SK-N-SH (cell line): ENCODE data around the gene DDX28. TPM values are rescaled to one million over a fixed set of nuclear protein-coding genes. Genes with fewer than 3 reads are reported as not detected.

Experiments
- CTCF ChIA-PET: fragments of 300-600, 350-600 bp; formaldehyde crosslinking; extraction: SDS; loops from one replicate; lab custom pipeline; 2021; lab: Yijun Ruan, JAX
- POLR2A ChIA-PET: fragments of 350-600 bp; sonication (Branson Sonifier 250); formaldehyde crosslinking; extraction: SDS; loops from one replicate; lab custom pipeline; 2020; ENCODE audit warnings: antibody characterized with exemption, inconsistent platforms; lab: Yijun Ruan, JAX
- DNase-seq: peaks from one replicate; pipeline ENCODE4 v3.0.0; 2012
- H2AFZ ChIP-seq: fragments of 200-600 bp; sonication (generic); 2 replicates; pipeline ENCODE4 v1.8.1; 2016; ENCODE audit warnings: antibody characterized with exemption, mild to moderate bottlenecking, low read depth
- H3F3A ChIP-seq: fragments of 200-600 bp; sonication (generic); replicated peaks from 2 replicates; pipeline ENCODE3; 2016; ENCODE audit warnings: antibody characterized with exemption, mild to moderate bottlenecking; ENCODE audit not compliant: insufficient read depth
- H3K27ac ChIP-seq, 2 experiments: fragments of 200-500 bp in 1 of 2; fragments of 200-600 bp in 1 of 2; sonication (Bioruptor generic) in 1 of 2; sonication (generic), shearing (Covaris generic) in 1 of 2; 2 replicates each; pipeline versions ENCODE4 v1.5.1 to v1.6.1; 2014 to 2016; ENCODE audit warnings: low read depth in 2 of 2, inconsistent platforms in 1 of 2, low read length in 1 of 2, mild to moderate bottlenecking in 1 of 2, mixed read lengths in 1 of 2
- H3K27me3 ChIP-seq: fragments of 200-600 bp; sonication (generic), shearing (Covaris generic); 2 replicates; pipeline ENCODE4 v1.6.1; 2016; ENCODE audit warnings: mixed run types; ENCODE audit not compliant: insufficient read depth
- H3K36me3 ChIP-seq, 2 experiments: fragments of 200-500 bp in 1 of 2; fragments of 200-600 bp in 1 of 2; sonication (Bioruptor generic) in 1 of 2; sonication (generic) in 1 of 2; replicated peaks in 1 of 2; 2 replicates each; pipeline versions ENCODE3 to v1.5.1; 2014 to 2016; ENCODE audit warnings: low read length in 1 of 2, mild to moderate bottlenecking in 1 of 2; ENCODE audit not compliant: insufficient read depth in 2 of 2, control insufficient read depth in 1 of 2
- H3K4me1 ChIP-seq, 2 experiments: fragments of 200-500 bp in 1 of 2; fragments of 200-600 bp in 1 of 2; sonication (Bioruptor generic) in 1 of 2; sonication (generic), shearing (Covaris generic) in 1 of 2; 2 replicates each; pipeline versions ENCODE4 v1.5.1 to v1.6.1; 2014 to 2016; ENCODE audit warnings: low read depth in 1 of 2, low read length in 1 of 2, mixed run types in 1 of 2; ENCODE audit not compliant: insufficient read depth in 2 of 2, control insufficient read depth in 1 of 2
- H3K4me2 ChIP-seq: fragments of 200-600 bp; sonication (generic), shearing (Covaris generic); 2 replicates; pipeline ENCODE4 v1.6.1; 2017; ENCODE audit warnings: mixed run types
- H3K4me3 ChIP-seq, 2 experiments: fragments of 200-500 bp in 1 of 2; fragments of 200-600 bp in 1 of 2; sonication (Bioruptor generic) in 1 of 2; sonication (generic), shearing (Covaris generic) in 1 of 2; 2 replicates each; pipeline versions ENCODE4 v1.5.1 to v1.8.1; 2014 to 2016; ENCODE audit warnings: low read depth in 2 of 2, inconsistent platforms in 1 of 2, low read length in 1 of 2, mild to moderate bottlenecking in 1 of 2, mixed read lengths in 1 of 2, moderate library complexity in 1 of 2
- H3K79me2 ChIP-seq: fragments of 200-600 bp; sonication (generic); 2 replicates; pipeline ENCODE4 v1.8.1; 2017; ENCODE audit warnings: mild to moderate bottlenecking; ENCODE audit not compliant: insufficient read depth
- H3K9ac ChIP-seq: fragments of 200-600 bp; sonication (generic); 2 replicates; pipeline ENCODE4 v1.6.1; 2017; ENCODE audit warnings: mixed run types
- H3K9me2 ChIP-seq: fragments of 200-600 bp; sonication (generic); 2 replicates; pipeline ENCODE4 v1.6.1; 2017; ENCODE audit warnings: mixed run types
- H3K9me3 ChIP-seq: fragments of 200-600 bp; sonication (generic); 2 replicates; pipeline ENCODE4 v1.6.1; 2017; ENCODE audit warnings: mixed run types, mild to moderate bottlenecking, moderate library complexity
- H4K20me1 ChIP-seq: fragments of 200-600 bp; sonication (generic); 2 replicates; pipeline ENCODE4 v1.6.1; 2017; ENCODE audit warnings: mild to moderate bottlenecking, mixed run types; ENCODE audit not compliant: insufficient read depth
- EP300 ChIP-seq, 2 experiments: IDR thresholded peaks; 2 replicates each; pipeline versions ENCODE4 v1.4.0 to v1.6.1; 2012; ENCODE audit warnings: borderline replicate concordance in 1 of 2, low read depth in 1 of 2, low read length in 1 of 2
- FOXJ3 ChIP-seq: sonication (generic); formaldehyde crosslinking; IDR thresholded peaks from 2 replicates; pipeline ENCODE4 v1.5.1; 2020; ENCODE audit warnings: mild to moderate bottlenecking, missing genetic modification reagents
- MXI1 ChIP-seq: IDR thresholded peaks from 2 replicates; pipeline ENCODE4 v1.6.1; 2012; ENCODE audit warnings: mild to moderate bottlenecking, low read depth, low read length, improper control_type of control experiment
- NFIC ChIP-seq: IDR thresholded peaks from 2 replicates; pipeline ENCODE4 v1.4.0; 2012; ENCODE audit warnings: borderline replicate concordance
- POLR2AphosphoS5 ChIP-seq: IDR thresholded peaks from 2 replicates; pipeline ENCODE4 v1.6.1; 2012; ENCODE audit warnings: low read depth, low read length
- RAD21 ChIP-seq: IDR thresholded peaks from 2 replicates; pipeline ENCODE4 v1.6.1; 2012; ENCODE audit warnings: mild to moderate bottlenecking, low read length
- RXRA ChIP-seq: IDR thresholded peaks from 2 replicates; pipeline ENCODE4 v1.4.0; 2012; ENCODE audit warnings: low read depth, mild to moderate bottlenecking, borderline replicate concordance
- SMC3 ChIP-seq: IDR thresholded peaks from 2 replicates; pipeline ENCODE4 v1.6.1; 2012; ENCODE audit warnings: low read depth, low read length, improper control_type of control experiment
- TAF1 ChIP-seq: IDR thresholded peaks from 2 replicates; pipeline ENCODE4 v1.6.1; 2012; ENCODE audit warnings: low read depth, mild to moderate bottlenecking, low read length, moderate library complexity, borderline replicate concordance
- TEAD4 ChIP-seq: IDR thresholded peaks from 2 replicates; pipeline ENCODE4 v1.4.0; 2012; ENCODE audit warnings: mild to moderate bottlenecking, borderline replicate concordance; ENCODE audit not compliant: insufficient read depth
- YY1 ChIP-seq: IDR thresholded peaks from 2 replicates; pipeline ENCODE4 v1.4.0; 2012; ENCODE audit warnings: low read depth, mild to moderate bottlenecking
- WGBS: methylation state at CpG from one replicate; pipeline ENCODE4 v1.1.6; 2017; ENCODE audit warnings: low lambda C conversion rate; 5-methylcytosine and 5-hydroxymethylcytosine counted together
- polyA plus RNA-seq, 3 experiments: library from polyadenylated mRNA; depleted of rRNA; stranded (reverse); fragments of >200 nt; gene quantifications; 2 replicates each; pipeline ENCODE4 v1.2.3, GENCODE V29; 2012
- TF ChIP-seq, protein P1 (sequence below): IDR thresholded peaks from 2 replicates; pipeline ENCODE4 v1.4.0; 2012; ENCODE audit warnings: low read depth
- TF ChIP-seq, protein P2 (sequence below): fragments of 150-350 bp; IDR thresholded peaks from 2 replicates; pipeline ENCODE4 v1.6.1; 2017; ENCODE audit warnings: antibody characterized with exemption, low read length, low read depth, borderline replicate concordance

DDX28 gene
- polyA plus RNA-seq, 1 of the 3 experiments (the other 2 are of a cell fraction): 10.8 TPM

DNA sequence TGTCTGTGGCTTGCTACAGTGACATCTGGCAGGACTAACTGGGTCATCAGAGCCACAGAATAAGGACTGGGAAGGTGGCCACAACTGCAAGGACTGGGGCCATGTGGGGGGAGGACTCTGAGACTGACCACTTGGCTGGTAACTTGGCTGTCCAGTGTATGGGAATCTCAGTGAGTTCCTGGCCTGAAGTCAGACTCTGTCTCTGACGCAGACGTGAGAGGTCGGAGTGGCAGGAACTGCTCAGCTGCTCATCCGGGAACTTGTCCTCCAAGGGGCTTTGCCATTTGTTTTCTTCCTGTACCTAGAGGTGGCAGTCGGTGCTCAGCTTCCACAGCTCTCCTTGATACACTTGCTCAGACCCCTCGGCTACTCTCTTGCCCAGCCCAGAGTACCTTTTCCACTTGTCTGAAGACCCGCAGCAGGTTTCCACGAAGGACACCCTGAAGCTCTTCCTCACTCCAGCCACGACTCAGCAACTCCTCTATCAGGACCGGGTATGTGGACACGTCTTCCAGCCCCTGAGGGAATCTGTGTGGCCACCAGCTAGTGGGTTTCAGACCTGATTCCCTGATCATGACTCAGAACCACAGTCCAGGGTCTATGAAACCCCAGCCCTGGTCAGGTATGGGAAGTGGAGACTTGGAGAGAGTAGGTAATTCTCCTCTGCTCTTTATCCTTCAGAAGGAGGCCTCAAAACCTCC lies 35.4 kb downstream of the DDX28 start (continued):
- no peak for TF ChIP-seq SMC3
- TF ChIP-seq, protein P1, sequence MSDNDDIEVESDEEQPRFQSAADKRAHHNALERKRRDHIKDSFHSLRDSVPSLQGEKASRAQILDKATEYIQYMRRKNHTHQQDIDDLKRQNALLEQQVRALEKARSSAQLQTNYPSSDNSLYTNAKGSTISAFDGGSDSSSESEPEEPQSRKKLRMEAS: no peak
- TF ChIP-seq EP300 (IDR thresholded peaks at IDR 0.05; ENCODE audit: borderline replicate concordance in 1 of 2, low read depth in 1 of 2, low read length in 1 of 2): no peak
- TF ChIP-seq, all 33 proteins: peak for 0

DNA sequence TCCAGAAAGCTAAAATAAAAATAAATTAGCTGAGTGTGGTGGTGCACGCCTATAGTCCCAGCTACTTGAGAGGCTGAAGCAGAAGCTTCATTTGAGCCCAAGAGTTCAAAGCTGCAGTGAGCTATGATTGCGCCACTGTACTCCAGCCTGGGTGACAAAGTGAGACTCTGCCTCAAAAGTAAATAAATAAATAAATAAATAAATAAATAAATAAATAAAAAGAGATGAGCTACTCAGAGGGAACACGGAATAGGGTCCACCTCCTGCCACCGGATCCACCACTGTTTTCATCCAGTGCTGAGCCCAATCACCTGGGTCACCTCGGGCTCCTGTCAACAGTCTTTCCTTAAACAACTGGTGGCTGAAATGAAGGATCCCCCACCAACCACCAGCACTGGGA lies 36.1 kb downstream of the DDX28 start:
- Histone ChIP-seq H3K9me3 (no peaks in the 10 kb centered on the region), H3K36me3 (no peaks in the 10 kb centered on the region), H3K27ac (no peak overlapping the region), H3K9me2 (no peaks in the 10 kb centered on the region), H3K27me3 (no peaks in the 10 kb centered on the region), H4K20me1 (no peaks in the 10 kb centered on the region), H3F3A (no peaks in the 10 kb centered on the region), H3K4me3 (no peak overlapping the region), H3K9ac (no peak overlapping the region), H2AFZ (no peak overlapping the region), H3K79me2 (no peaks in the 10 kb centered on the region), H3K4me1 (peaks cover 0 to 3% of the 10 kb centered on the region in 2 experiments; a peak in 1 of 4 replicates), H3K4me2 (no peak overlapping the region)
- no peak for DNase-seq
- 80% methylated on average over 5 of the region's 5 CpGs for WGBS
- ChIA-PET CTCF (interaction anchor here (0.9 to 2.0 kb wide), 2 partner anchors 54 to 243 kb away, joined by 4 to 8 read pairs; no protein-coding TSS in a partner anchor), POLR2A (no interaction called here)
- TF ChIP-seq TAF1 (no peak), RXRA (no peak), TEAD4 (no peak), MXI1 (no peak), SMC3 (no peak), RAD21 (no peak), YY1 (no peak), POLR2AphosphoS5 (no peak)
- TF ChIP-seq, protein P2, sequence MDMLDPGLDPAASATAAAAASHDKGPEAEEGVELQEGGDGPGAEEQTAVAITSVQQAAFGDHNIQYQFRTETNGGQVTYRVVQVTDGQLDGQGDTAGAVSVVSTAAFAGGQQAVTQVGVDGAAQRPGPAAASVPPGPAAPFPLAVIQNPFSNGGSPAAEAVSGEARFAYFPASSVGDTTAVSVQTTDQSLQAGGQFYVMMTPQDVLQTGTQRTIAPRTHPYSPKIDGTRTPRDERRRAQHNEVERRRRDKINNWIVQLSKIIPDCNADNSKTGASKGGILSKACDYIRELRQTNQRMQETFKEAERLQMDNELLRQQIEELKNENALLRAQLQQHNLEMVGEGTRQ: no peak

GRCh38 chr16:67982011-67982696 lies 40.9 kb downstream of the DDX28 start:
- Histone ChIP-seq H3K4me2 (no peak overlapping the region), H2AFZ (no peak overlapping the region), H3K27ac (no peak overlapping the region), H3K36me3 (no peaks in the 10 kb centered on the region), H3K4me3 (no peak overlapping the region), H3K27me3 (no peaks in the 10 kb centered on the region; the same call in 1 of the 2 replicates), H4K20me1 (no peaks in the 10 kb centered on the region), H3K4me1 (peaks cover 0 to 3% of the 10 kb centered on the region in 2 experiments; a peak in 1 of 4 replicates), H3K9me3 (no peaks in the 10 kb centered on the region), H3F3A (no peaks in the 10 kb centered on the region), H3K9ac (no peak overlapping the region), H3K79me2 (no peaks in the 10 kb centered on the region), H3K9me2 (no peaks in the 10 kb centered on the region)
- no peak for TF ChIP-seq EP300 (IDR thresholded peaks at IDR 0.05; ENCODE audit: borderline replicate concordance in 1 of 2, low read depth in 1 of 2, low read length in 1 of 2)
- TF ChIP-seq NFIC: no peak
- TF ChIP-seq, protein P2: no peak
- no peak for TF ChIP-seq FOXJ3 (CRISPR knock-in tag)
- DNase-seq: no peak
- 84% methylated on average over 25 of the region's 49 CpGs for whole genome bisulfite sequencing
- CTCF ChIA-PET: interaction anchor here (0.8 to 1.2 kb wide), 2 partner anchors 9 to 40 kb away, joined by 3 to 4 read pairs; no protein-coding TSS in a partner anchor
- POLR2A ChIA-PET: no interaction called here
